ENCODE results near the gene FKRP.
"Not testable (repeated sequence)": the region's sequence is repeated elsewhere in the genome, so short reads cannot be mapped to it uniquely, and the experiment has no call there.

FKRP gene

DNA sequence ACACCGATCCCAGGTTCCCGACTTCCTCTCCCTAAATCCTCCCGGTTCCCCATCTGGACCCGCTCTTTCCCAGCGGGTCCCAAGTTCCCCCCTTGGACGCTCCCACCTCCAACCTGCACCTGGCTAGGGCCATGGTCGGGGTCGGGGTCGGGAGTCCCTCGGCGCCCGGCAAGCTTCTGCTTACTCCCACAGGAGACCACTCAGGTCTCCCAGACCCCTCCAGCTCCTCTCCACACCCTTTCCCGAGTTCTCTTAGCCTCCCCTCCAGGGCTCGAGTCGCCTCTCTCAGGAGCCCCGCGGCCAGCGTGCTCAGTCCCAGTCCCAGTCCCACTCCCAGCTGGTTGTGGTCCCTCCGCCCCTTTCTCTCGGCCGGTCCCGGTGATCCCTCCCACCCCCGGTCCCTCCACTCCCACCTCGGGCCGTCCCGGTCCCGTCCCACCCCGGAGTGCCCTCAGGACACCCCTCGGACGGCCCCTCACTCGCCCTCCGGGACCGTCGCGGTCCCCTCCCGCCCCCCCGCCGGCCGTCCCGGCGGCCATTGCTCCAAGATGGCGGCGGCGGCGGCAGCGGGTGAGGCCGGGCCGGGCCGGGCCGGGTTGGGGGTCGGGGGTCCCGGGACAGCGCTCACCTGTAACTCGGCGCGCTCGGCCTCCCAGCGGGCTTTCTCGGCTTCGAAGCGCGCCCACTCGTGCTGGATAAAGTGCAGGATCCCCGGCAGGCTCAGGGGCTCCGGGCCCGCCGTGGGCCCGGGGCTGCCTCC is at the start of gene FKRP:
Gene FKRP, plus strand, starts transcription at position 537 of the 760 bp plus-strand sequence. CDS start 9,394 bp downstream, outside the sequence.
- peak; percentile 49 for DNase-seq

GRCh38 chr19:46696866-46697203 is 49.0 kb upstream of the FKRP start:
- no peak for DNase-seq

DNA sequence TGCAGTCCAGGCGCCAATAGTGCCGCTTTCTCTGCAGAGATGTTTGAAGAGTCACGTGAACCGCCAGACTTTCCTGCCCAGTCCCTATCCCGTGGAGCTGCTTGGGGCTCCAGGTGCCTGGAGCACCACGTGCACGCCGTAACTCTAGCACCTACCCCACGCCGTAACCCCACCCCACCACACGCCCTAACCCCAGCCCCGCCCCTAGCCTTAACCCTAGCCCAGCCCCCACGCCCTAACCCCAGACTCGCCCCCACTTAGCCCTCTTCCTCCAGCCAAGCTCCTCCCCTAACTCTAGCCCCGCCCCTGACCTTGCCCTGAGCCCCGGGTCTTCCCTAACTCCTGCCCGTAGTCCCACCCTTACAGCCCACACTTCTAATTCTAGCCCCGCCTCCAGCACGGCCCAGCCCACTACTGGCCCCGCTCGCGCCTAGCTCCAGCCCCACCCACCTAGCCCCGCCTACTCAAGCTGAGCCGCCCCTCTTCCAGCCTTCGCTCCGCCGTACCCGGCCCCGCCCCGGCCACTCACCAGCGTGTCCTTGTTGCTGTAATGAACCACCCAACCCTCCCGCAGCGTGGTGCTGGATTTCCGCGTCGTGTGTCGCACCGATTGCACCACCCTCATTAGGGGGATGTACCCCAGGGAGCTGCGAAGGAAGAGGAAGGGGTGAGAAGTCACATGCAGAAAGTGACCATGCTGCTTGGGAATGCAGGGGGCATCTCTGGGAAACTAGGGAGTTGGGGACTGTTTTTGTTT is 48.5 kb upstream of the FKRP start:
- DNase-seq, result no peak

DNA sequence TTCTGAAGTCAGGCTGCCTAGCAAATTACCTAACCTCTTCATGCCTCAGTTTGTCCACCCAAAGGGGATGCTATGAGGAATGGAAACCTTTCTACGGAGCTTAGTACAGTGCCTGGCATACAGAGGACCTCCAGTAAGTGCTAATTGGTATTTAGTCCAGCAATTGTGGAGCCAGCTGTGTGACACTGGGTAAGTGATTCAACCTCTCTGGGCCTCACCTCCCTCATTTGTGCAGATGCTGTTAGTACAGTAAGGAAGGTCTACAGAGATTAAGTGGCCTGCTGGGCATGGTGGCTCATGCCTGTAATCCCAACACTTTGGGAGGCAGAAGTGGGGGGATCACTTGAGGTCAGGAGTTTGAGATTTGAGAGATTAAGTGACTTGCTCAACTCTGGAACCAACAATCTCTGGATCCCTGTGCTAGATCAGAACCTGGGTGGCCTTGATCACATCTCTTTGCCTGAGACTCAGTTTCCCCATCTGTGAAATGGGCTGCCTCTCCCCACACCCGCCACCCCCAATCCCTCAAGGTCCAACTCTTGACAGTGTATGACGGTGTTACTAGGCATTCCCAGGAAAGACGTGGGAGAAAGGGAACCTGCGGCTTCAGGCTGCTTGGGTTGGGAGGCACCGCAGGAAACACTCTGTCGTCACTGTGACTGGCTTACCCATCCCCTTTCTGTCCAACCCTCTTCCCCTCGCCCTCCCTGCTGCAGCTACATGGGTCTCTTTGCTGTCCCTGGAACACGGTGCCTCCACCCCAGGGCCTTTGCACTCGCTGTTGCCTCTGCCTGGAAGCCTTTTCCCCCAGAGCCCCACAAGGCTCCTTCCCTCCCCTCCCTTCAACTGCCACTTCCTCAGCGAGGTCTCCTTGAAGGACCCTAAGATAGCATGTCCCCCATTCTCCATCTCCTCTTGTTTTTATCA is 47.2 kb upstream of the FKRP start:
- DNase-seq, result no peak

DNA sequence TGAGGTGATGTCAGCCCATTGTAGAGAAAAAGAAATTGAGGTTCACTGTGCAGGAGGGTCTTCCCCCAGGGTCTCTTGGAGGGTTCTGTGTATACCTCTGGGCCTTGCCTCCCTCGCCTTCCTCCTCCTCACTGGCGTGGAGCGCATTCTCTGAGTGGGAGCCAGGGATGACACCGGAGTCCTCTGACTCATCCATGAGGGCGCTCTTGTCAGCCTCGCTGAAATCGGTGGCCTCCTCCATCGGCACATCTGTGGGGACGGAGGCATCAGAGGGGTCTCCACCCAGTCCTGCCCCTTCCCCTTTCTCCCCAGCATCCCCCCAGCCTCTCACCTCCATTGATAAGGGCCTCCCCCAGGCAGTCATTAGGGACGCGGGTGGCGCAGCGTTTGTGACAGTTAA is 45.2 kb upstream of the FKRP start:
- no peak for DNase-seq

GRCh38 chr19:46704379-46705076 is 41.3 kb upstream of the FKRP start:
- peak; percentile 92 for DNase-seq

- no peak for DNase-seq
Observed at GRCh38 chr19:46710687-46711086, 35.2 kb upstream of the FKRP start.

GRCh38 chr19:46712768-46713338 is 33.0 kb upstream of the FKRP start:
- not testable (repeated sequence) for DNase-seq

- DNase-seq, result peak; percentile 65
Observed at GRCh38 chr19:46713781-46714443, 31.9 kb upstream of the FKRP start.

DNA sequence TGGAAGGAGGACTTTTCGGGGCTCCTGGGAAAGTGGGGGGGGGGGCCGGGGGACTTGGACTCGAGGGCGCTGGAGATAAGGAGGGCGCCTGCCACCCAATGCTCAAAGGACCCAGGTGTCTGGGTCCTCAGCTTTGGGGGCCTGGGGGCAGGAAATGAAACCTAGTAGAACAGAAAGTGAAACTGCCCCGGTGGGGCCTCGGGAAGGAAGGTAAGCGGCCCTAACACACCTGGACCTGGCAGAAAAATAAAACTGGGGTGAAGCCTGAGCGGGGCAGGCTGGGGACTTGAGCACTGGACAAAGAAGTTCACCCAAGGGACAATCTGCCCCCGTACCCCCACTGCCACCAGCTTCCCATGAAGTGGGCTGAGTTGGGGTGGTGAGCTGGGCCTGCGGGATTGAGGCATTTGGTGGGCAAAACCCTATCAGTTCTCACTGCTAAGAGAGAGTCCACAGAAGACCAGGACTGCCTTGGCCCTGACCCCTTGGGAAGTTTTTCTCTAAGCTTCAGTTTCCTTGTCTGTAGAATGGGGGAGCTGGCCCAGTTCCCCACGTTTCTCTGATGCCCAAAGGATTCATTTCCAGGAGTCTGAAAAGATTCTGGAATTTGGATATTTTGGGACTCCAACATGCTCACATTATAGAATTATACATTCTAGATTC is 31.3 kb upstream of the FKRP start:
- DNase-seq, result peak; percentile 56

- no peak for DNase-seq
Observed at GRCh38 chr19:46715620-46715974, 30.3 kb upstream of the FKRP start.

- DNase-seq, result peak; percentile 19
Observed at GRCh38 chr19:46715975-46716671, 29.7 kb upstream of the FKRP start.

- DNase-seq, result no peak
Observed at GRCh38 chr19:46716672-46717033, 29.2 kb upstream of the FKRP start.

DNA sequence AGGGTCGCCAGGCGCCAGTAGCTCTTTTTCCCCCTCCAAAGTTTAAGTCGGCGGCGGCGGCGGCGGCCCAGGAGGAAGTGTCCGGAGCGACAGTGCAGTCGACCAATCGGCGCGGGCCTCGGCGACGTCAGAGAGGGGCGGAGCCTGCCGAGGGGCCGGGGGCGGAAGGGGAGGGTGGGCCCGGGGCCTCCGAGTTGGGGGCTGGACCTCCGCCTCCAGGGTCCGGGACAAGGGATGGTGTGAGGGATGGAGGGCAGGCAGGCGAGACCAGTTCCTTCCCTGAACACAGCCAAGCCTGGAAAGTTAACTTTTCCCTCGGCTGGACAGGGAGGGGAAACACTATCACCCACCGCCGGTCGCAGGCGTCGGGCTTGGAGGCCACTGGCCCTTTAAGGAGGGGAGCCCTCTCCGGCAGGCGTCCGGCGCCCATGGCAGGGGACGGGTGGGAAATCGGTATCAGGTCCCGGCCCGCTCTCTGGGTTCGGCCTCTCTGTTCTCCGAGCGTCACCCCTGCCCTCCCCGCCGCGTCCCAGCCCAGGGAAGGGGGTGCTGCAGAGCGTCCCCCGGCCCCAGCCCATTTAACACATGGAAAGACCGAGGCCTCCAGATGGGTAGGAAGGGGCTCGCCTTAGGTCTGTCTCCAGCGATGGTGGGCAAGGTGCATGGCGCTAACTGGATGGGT is 28.7 kb upstream of the FKRP start, which contains the start of gene PRKD2:
Gene PRKD2, minus strand, starts transcription at position 81 of the 682 bp plus-strand sequence. CDS start 744 bp downstream, outside the sequence.
- DNase-seq, result peak; percentile 93

GRCh38 chr19:46717716-46718143 is 28.1 kb upstream of the FKRP start:
- DNase-seq, result no peak

GRCh38 chr19:46718157-46718933 is 27.5 kb upstream of the FKRP start:
- peak; percentile 36 for DNase-seq

DNA sequence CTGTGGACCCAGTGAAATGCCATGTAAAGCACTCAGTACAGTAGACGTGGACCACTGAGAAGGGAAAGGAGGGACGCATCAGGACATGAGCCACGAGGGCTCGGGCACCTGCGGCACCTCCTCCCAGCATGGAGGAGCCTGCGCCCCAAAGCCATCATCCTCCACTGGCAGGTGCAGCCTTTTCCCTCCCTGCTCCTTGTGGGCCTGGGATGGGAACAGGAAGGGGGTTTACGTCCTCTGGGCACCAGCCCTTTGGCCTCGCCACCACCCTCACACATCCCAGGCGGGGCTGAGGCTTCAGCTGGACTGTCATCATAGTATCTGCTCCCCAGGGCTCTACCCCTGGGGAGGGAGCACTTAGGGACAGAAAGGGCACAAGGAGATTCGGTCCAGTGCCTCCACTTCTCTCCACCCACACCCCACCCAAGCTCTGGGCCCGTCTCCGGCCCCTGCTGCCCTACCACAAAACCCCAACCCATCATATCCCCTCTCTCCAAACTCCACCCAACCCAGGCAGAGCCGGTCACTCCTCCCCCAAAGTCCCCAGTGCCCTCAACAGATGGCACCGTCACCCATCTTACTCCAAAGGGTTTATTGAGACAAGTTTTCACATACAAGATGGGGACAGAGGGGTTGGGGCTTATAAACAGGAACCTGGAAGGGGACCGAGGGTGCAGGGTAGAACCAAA is 26.8 kb upstream of the FKRP start:
- DNase-seq, result no peak

Measured in stimulated activated CD4-positive, alpha-beta T cell treated with anti-CD3 and anti-CD28 coated beads, Interleukin-4, amount 100 ng/mL, for 1 hour (primary cell).